T-helper 22 cell (primary cell): ENCODE data around the gene CTAGE4.
"Not testable (repeated sequence)": the region's sequence is repeated elsewhere in the genome, so short reads cannot be mapped to it uniquely, and the experiment has no call there.

Source experiments
- DNase-seq: peaks from one replicate; pipeline ENCODE4 v3.0.0-alpha.2; 2020; ENCODE audit warnings: low read depth

CTAGE4 gene

GRCh38 chr7:144183166-144183565 is at the start of gene CTAGE4:
Gene CTAGE4, plus strand, starts transcription at chr7:144183466. Its CDS starts 38 bp downstream, at chr7:144183504.
- not testable (repeated sequence) for DNase-seq

GRCh38 chr7:144134116-144134515 is 49.1 kb upstream of the CTAGE4 start:
- DNase-seq = no peak

- DNase-seq = no peak
Observed at GRCh38 chr7:144137501-144137900, 45.8 kb upstream of the CTAGE4 start.

- no peak for DNase-seq
Observed at GRCh38 chr7:144142187-144142586, 41.1 kb upstream of the CTAGE4 start.

- DNase-seq = no peak
Observed at GRCh38 chr7:144144426-144144825, 38.8 kb upstream of the CTAGE4 start.

GRCh38 chr7:144148224-144148827 is 34.9 kb upstream of the CTAGE4 start:
- DNase-seq = no peak

- DNase-seq = no peak
Observed at GRCh38 chr7:144158861-144159260, 24.4 kb upstream of the CTAGE4 start.

GRCh38 chr7:144164784-144165183 is 18.5 kb upstream of the CTAGE4 start:
- DNase-seq = no peak

GRCh38 chr7:144171594-144172350 is 11.5 kb upstream of the CTAGE4 start:
- DNase-seq = not testable (repeated sequence)

- no peak for DNase-seq
Observed at GRCh38 chr7:144174613-144175012, 8.7 kb upstream of the CTAGE4 start.

GRCh38 chr7:144178380-144179164 is 4.7 kb upstream of the CTAGE4 start:
- DNase-seq = not testable (repeated sequence)

- not testable (repeated sequence) for DNase-seq
Observed at GRCh38 chr7:144179165-144179479, 4.1 kb upstream of the CTAGE4 start.

GRCh38 chr7:144187848-144188247 is 4.6 kb downstream of the CTAGE4 start:
- not testable (repeated sequence) for DNase-seq

- DNase-seq = not testable (repeated sequence)
Observed at GRCh38 chr7:144188578-144189171, 5.4 kb downstream of the CTAGE4 start.

GRCh38 chr7:144193782-144194181 is 10.5 kb downstream of the CTAGE4 start:
- DNase-seq = not testable (repeated sequence)

GRCh38 chr7:144194453-144194852 is 11.2 kb downstream of the CTAGE4 start:
- DNase-seq = not testable (repeated sequence)

- DNase-seq = not testable (repeated sequence)
Observed at GRCh38 chr7:144195212-144195872, 12.1 kb downstream of the CTAGE4 start, which contains the start of gene ARHGEF35. Gene ARHGEF35, minus strand, starts transcription at chr7:144195833. Its CDS starts 7,450 bp downstream, at chr7:144188383.

GRCh38 chr7:144198934-144199333 is 15.7 kb downstream of the CTAGE4 start:
- not testable (repeated sequence) for DNase-seq

GRCh38 chr7:144201978-144202377 is 18.7 kb downstream of the CTAGE4 start:
- DNase-seq = not testable (repeated sequence)

GRCh38 chr7:144203086-144203485 is 19.8 kb downstream of the CTAGE4 start:
- not testable (repeated sequence) for DNase-seq

GRCh38 chr7:144205306-144205705 is 22.0 kb downstream of the CTAGE4 start:
- not testable (repeated sequence) for DNase-seq

- not testable (repeated sequence) for DNase-seq
Observed at GRCh38 chr7:144217200-144217599, 33.9 kb downstream of the CTAGE4 start.
